ENCODE results near the gene NTRK3.

The NTRK3 gene

DNA sequence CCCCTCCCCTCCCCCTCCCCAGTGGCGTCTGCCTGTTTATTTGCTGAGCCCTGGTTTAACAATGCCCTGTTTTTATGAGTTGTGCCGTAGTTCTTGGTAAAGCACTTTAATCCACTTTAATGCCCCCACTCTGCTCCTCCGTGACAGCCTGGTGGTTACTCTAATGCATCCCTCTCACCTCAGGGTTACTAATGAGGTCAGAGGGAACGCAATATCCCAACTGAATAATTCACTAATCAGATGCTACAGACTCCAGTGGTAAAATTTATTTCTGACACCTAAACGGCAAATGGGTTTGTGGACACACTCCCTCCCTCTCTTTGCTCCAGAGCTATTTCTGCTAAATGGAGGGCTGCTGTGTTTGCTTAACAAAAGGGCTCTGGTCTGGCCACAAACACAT is 26.1 kb upstream of the NTRK3 start:
- Histone ChIP-seq H3K4me1 (ENCODE audit: control insufficient read depth in 2 of 2, insufficient read depth in 2 of 2, low read length in 2 of 2) (no peaks in the 10 kb centered on the region), H3K27me3 (ENCODE audit: control insufficient read depth in 2 of 2, insufficient read depth in 2 of 2, low read length in 2 of 2) (peaks cover 0 to 9% of the 10 kb centered on the region in 2 donors), H3K9ac (ENCODE audit: low read depth in 1 of 2, low read length in 2 of 2) (no peak overlapping the region), H3K9me3 (ENCODE audit: control insufficient read depth in 2 of 2, low read length in 2 of 2) (no peaks in the 10 kb centered on the region), H3K4me3 (ENCODE audit: low read length in 2 of 2) (no peak overlapping the region), H3K27ac (ENCODE audit: low read depth in 2 of 2, low read length in 2 of 2) (no peak overlapping the region), H3K36me3 (ENCODE audit: control insufficient read depth in 2 of 2, insufficient read depth in 2 of 2, low read length in 2 of 2) (no peaks in the 10 kb centered on the region)

DNA sequence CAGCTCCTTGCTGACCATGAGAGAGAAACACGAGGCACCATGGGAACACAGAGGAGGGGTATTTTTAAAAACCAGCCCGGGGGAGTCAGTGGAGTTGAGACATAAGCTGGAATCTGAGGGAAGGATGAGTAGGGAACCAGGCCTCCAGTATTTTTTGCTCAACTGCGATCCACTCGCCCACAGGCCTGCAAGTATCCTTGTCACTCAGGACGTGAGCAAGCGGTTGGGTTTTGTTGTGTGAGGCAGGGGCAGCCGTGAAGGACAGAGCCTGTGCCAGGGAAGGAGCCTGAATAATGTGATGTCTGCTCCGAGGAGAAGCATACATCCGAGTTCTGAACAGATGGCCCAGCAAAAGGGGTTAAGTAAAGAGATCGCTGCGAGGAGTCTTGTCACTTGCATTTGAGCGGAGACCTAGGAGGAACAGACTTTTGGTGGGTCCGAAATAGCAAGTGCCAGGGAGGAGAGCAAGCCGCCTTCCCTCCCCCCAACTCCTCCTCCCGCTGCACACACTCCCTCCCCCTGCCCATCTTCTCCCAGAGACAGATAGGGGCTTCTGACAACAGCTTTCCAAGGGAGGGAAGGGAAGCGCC is 20.4 kb upstream of the NTRK3 start:
- Histone ChIP-seq H3K9me3 (ENCODE audit: control insufficient read depth in 2 of 2, low read length in 2 of 2) (no peaks in the 10 kb centered on the region), H3K36me3 (ENCODE audit: control insufficient read depth in 2 of 2, insufficient read depth in 2 of 2, low read length in 2 of 2) (no peaks in the 10 kb centered on the region), H3K27me3 (ENCODE audit: control insufficient read depth in 2 of 2, insufficient read depth in 2 of 2, low read length in 2 of 2) (peaks cover 0 to 5% of the 10 kb centered on the region in 2 donors), H3K27ac (ENCODE audit: low read depth in 2 of 2, low read length in 2 of 2) (no peak overlapping the region), H3K4me3 (ENCODE audit: low read length in 2 of 2) (no peak overlapping the region), H3K9ac (ENCODE audit: low read depth in 1 of 2, low read length in 2 of 2) (no peak overlapping the region), H3K4me1 (ENCODE audit: control insufficient read depth in 2 of 2, insufficient read depth in 2 of 2, low read length in 2 of 2) (no peaks in the 10 kb centered on the region)

DNA sequence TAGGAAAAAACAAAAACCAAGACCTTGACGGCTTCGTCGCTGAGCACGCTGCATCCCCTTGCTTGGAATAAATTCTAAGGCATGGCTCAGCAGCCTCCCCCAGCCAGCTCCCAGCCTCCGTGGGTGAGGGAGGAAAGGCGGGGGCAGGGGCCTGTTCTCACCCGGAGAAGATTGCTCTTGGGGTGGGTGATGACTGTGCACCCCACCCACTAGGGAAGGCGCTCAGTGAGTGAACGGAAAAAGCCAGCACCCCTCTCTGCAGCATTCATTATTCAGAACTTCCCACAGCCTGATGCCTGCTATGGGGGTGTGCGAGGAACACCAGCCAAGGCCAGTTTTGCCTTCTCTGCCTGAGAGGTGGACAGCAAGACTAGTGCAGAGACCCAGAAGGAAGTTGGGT is 19.3 kb upstream of the NTRK3 start:
- no peaks in the 10 kb centered on the region for H3K36me3 ChIP-seq (ENCODE audit: control insufficient read depth in 2 of 2, insufficient read depth in 2 of 2, low read length in 2 of 2)
- no peaks in the 10 kb centered on the region for H3K9me3 ChIP-seq (ENCODE audit: control insufficient read depth in 2 of 2, low read length in 2 of 2)
- peaks cover 0 to 5% of the 10 kb centered on the region in 2 donors for H3K27me3 ChIP-seq (ENCODE audit: control insufficient read depth in 2 of 2, insufficient read depth in 2 of 2, low read length in 2 of 2)
- H3K4me1 ChIP-seq (ENCODE audit: control insufficient read depth in 2 of 2, insufficient read depth in 2 of 2, low read length in 2 of 2): no peaks in the 10 kb centered on the region
- H3K27ac ChIP-seq (ENCODE audit: low read depth in 2 of 2, low read length in 2 of 2): no peak overlapping the region
- H3K4me3 ChIP-seq (ENCODE audit: low read length in 2 of 2): no peak overlapping the region
- H3K9ac ChIP-seq (ENCODE audit: low read depth in 1 of 2, low read length in 2 of 2): no peak overlapping the region

DNA sequence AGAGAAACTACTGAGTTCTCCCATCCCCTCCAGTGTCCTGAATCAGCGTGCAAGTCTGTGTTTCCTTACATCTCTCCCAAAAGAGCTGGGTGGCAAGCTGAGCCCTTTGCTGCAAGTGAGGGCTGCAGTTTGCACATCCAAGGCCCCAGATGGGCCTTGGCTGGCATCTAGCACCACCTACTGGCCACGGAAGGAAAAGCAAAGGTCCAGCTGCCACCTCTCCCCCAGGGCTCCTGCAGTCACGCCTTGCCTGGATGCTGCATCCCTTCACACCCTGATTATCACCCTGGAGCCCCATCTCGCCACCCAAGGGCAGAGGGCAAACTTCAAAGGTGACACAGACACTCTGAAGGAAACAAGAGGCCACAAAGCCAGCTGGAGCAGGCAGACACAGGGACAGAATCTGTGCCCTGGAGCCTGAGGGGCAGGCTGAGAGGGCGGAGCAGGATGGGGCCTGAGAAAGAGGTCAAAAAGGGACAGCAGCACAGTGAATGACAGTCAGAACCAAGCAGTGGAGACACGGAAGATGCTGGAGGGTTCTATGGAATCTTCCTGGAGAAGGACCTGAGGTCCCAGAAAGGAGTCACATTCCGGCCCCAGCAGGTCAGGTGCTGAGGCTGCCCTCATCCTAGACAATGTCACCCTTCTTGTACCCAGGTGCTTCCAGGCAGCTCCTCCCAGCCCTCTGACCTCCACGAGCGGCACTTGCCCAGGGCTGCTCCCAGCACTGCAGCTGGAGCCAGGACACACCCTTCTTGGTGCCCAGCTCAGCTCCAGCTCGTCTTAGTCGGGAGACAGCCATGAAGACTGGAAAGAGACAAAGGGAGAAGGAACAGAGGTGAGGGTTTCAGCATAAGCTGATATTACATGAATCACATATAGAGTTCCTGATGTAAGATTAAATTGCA is 18.3 kb upstream of the NTRK3 start:
- peaks cover 0 to 5% of the 10 kb centered on the region in 2 donors for H3K27me3 ChIP-seq (ENCODE audit: control insufficient read depth in 2 of 2, insufficient read depth in 2 of 2, low read length in 2 of 2)
- H3K9ac ChIP-seq (ENCODE audit: low read depth in 1 of 2, low read length in 2 of 2): no peak overlapping the region

DNA sequence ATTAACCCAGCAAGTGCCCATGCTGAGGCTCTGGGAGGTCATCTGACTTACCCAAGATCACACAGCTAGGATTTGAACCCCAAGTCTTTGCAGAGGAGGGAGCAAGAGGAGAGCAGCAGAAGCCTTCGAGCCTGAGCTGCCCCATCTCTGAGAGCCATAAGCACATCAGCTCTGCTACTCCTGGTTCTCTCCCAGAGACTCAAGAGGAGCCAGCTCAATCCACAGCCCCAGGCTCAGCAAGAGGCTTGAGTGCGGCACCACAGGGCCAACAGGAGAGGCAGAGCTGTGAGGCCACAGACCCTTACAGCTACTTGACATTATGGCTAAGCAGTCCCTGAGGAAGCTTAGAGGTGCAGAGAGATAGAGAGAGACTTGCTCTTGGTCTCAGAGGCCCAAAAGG is 15.9 kb upstream of the NTRK3 start:
- peaks cover 0 to 5% of the 10 kb centered on the region in 2 donors for H3K27me3 ChIP-seq (ENCODE audit: control insufficient read depth in 2 of 2, insufficient read depth in 2 of 2, low read length in 2 of 2)
- H3K9ac ChIP-seq (ENCODE audit: low read depth in 1 of 2, low read length in 2 of 2): no peak overlapping the region
- no peaks in the 10 kb centered on the region for H3K4me1 ChIP-seq (ENCODE audit: control insufficient read depth in 2 of 2, insufficient read depth in 2 of 2, low read length in 2 of 2)
- H3K27ac ChIP-seq (ENCODE audit: low read depth in 2 of 2, low read length in 2 of 2): no peak overlapping the region
- no peaks in the 10 kb centered on the region for H3K9me3 ChIP-seq (ENCODE audit: control insufficient read depth in 2 of 2, low read length in 2 of 2)
- no peak overlapping the region for H3K4me3 ChIP-seq (ENCODE audit: low read length in 2 of 2)
- no peaks in the 10 kb centered on the region for H3K36me3 ChIP-seq (ENCODE audit: control insufficient read depth in 2 of 2, insufficient read depth in 2 of 2, low read length in 2 of 2)

More for the DNA sequence above, 18.3 kb upstream of the NTRK3 start:
- H3K9me3 ChIP-seq (ENCODE audit: control insufficient read depth in 2 of 2, low read length in 2 of 2): no peaks in the 10 kb centered on the region
- H3K4me3 ChIP-seq (ENCODE audit: low read length in 2 of 2): no peak overlapping the region
- no peaks in the 10 kb centered on the region for H3K36me3 ChIP-seq (ENCODE audit: control insufficient read depth in 2 of 2, insufficient read depth in 2 of 2, low read length in 2 of 2)
- H3K27ac ChIP-seq (ENCODE audit: low read depth in 2 of 2, low read length in 2 of 2): no peak overlapping the region
- H3K4me1 ChIP-seq (ENCODE audit: control insufficient read depth in 2 of 2, insufficient read depth in 2 of 2, low read length in 2 of 2): no peaks in the 10 kb centered on the region

DNA sequence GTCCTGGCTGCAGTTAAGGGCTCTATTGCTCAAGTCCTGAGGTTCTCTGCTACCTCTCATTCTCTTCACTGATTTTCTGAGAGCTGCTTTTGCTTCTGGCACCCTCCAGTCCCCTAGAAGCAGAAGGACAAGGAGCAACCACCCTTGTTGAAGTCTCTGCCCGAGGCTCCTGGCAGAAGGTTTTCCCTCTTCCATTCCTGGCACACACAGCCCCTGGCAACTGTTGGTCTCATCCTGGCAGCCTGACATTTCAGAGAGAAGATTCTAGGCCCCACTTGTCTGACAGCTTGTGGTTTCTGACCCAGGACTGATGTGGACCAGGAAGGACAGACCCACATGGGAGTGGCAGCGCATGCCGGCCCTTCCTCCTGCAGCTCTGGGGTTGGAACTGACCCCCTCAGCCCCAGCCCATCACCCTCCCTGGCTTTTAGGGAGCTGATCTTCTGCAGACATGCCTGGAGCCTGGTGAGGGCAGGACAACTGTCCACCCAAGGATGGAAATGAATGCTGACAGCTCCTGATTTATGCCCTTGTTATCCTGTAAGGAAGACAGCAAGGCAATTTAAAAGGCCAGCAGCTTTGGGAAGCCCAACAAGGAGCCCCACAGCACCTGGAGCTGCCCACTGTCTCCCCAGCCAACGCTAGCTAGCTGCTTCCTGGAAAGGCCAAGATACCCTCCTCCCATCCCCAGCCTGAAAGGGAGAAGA is 13.0 kb upstream of the NTRK3 start:
- Histone ChIP-seq H3K27me3 (ENCODE audit: control insufficient read depth in 2 of 2, insufficient read depth in 2 of 2, low read length in 2 of 2) (no peaks in the 10 kb centered on the region), H3K27ac (ENCODE audit: low read depth in 2 of 2, low read length in 2 of 2) (no peak overlapping the region), H3K4me1 (ENCODE audit: control insufficient read depth in 2 of 2, insufficient read depth in 2 of 2, low read length in 2 of 2) (no peaks in the 10 kb centered on the region)

DNA sequence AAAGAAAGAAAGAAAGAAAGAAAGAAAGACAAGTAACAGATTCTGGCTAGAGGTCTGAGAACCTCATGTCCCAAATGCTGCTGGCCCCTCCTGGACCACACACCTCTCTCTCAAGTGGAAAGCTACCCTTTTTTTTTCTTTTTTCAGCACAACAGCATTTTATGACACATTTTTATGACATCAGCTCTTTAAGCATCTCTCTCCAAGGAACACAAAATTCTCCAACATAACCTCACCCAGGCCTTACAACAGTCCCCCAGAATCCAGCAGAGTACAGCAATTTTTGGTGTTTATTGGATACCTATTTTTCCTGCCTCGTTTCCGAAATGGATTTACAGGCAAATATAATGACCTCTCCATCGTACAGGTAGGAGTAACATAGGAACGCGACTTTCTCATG is 11.2 kb upstream of the NTRK3 start:
- Histone ChIP-seq H3K4me3 (ENCODE audit: low read length in 2 of 2) (no peak overlapping the region), H3K27me3 (ENCODE audit: control insufficient read depth in 2 of 2, insufficient read depth in 2 of 2, low read length in 2 of 2) (no peaks in the 10 kb centered on the region), H3K27ac (ENCODE audit: low read depth in 2 of 2, low read length in 2 of 2) (no peak overlapping the region), H3K4me1 (ENCODE audit: control insufficient read depth in 2 of 2, insufficient read depth in 2 of 2, low read length in 2 of 2) (no peaks in the 10 kb centered on the region), H3K9me3 (ENCODE audit: control insufficient read depth in 2 of 2, low read length in 2 of 2) (no peaks in the 10 kb centered on the region), H3K36me3 (ENCODE audit: control insufficient read depth in 2 of 2, insufficient read depth in 2 of 2, low read length in 2 of 2) (no peaks in the 10 kb centered on the region), H3K9ac (ENCODE audit: low read depth in 1 of 2, low read length in 2 of 2) (no peak overlapping the region)

More for the DNA sequence above, 13.0 kb upstream of the NTRK3 start:
- H3K4me3 ChIP-seq (ENCODE audit: low read length in 2 of 2): no peak overlapping the region
- no peaks in the 10 kb centered on the region for H3K36me3 ChIP-seq (ENCODE audit: control insufficient read depth in 2 of 2, insufficient read depth in 2 of 2, low read length in 2 of 2)
- no peak overlapping the region for H3K9ac ChIP-seq (ENCODE audit: low read depth in 1 of 2, low read length in 2 of 2)
- H3K9me3 ChIP-seq (ENCODE audit: control insufficient read depth in 2 of 2, low read length in 2 of 2): no peaks in the 10 kb centered on the region

DNA sequence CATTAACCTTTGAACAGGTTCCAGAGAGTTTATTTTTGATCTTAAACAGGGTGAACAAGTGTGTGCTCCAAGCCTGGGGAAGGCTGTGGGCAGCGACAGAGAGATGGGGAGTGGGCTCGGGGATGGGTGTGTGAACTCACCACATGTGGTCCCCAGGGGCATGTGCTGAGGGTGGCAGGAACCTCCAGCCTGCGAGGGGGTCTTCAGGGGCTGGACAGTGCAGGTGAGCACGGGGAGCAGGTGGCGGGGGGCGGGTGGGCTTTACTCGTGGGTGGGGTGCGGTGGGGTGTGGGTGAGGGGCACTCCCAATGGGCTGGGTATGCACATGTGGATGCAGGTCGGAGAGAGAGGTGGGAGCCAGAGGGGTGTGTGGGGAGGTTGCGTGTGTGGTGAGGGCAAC is 9.6 kb upstream of the NTRK3 start:
- peaks cover 0 to under 1% of the 10 kb centered on the region in 2 donors for H3K27me3 ChIP-seq (ENCODE audit: control insufficient read depth in 2 of 2, insufficient read depth in 2 of 2, low read length in 2 of 2)

DNA sequence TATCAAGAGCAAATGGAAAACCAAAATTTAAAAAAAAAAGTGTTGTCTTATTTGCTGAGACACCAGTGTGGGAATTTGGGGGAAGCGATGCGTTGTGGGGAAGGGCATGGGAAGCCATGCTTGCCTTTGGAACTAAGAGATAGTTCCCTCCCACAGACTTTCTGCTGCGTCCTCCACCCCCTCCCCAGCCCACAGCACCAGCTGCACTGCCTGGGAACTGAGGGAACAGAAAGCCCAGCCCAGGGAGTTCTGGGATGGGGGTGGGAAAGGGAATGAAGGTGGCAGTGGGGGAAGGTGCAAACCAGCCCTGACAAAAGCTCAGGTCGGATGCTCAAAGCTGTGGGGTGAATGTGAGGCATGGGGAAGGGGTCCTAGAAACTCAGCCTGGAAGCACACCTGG is 8.1 kb upstream of the NTRK3 start:
- no peak overlapping the region for H3K9ac ChIP-seq (ENCODE audit: low read depth in 1 of 2, low read length in 2 of 2)
- no peak overlapping the region for H3K27ac ChIP-seq (ENCODE audit: low read depth in 2 of 2, low read length in 2 of 2)
- no peak overlapping the region for H3K4me3 ChIP-seq (ENCODE audit: low read length in 2 of 2)
- no peaks in the 10 kb centered on the region for H3K36me3 ChIP-seq (ENCODE audit: control insufficient read depth in 2 of 2, insufficient read depth in 2 of 2, low read length in 2 of 2)
- no peaks in the 10 kb centered on the region for H3K4me1 ChIP-seq (ENCODE audit: control insufficient read depth in 2 of 2, insufficient read depth in 2 of 2, low read length in 2 of 2)
- H3K9me3 ChIP-seq (ENCODE audit: control insufficient read depth in 2 of 2, low read length in 2 of 2): no peaks in the 10 kb centered on the region
- H3K27me3 ChIP-seq (ENCODE audit: control insufficient read depth in 2 of 2, insufficient read depth in 2 of 2, low read length in 2 of 2): peaks cover 0 to 4% of the 10 kb centered on the region in 2 donors

More for the DNA sequence above, 9.6 kb upstream of the NTRK3 start:
- Histone ChIP-seq H3K4me3 (ENCODE audit: low read length in 2 of 2) (no peak overlapping the region), H3K4me1 (ENCODE audit: control insufficient read depth in 2 of 2, insufficient read depth in 2 of 2, low read length in 2 of 2) (no peaks in the 10 kb centered on the region), H3K9me3 (ENCODE audit: control insufficient read depth in 2 of 2, low read length in 2 of 2) (no peaks in the 10 kb centered on the region), H3K9ac (ENCODE audit: low read depth in 1 of 2, low read length in 2 of 2) (no peak overlapping the region), H3K27ac (ENCODE audit: low read depth in 2 of 2, low read length in 2 of 2) (no peak overlapping the region), H3K36me3 (ENCODE audit: control insufficient read depth in 2 of 2, insufficient read depth in 2 of 2, low read length in 2 of 2) (no peaks in the 10 kb centered on the region)

DNA sequence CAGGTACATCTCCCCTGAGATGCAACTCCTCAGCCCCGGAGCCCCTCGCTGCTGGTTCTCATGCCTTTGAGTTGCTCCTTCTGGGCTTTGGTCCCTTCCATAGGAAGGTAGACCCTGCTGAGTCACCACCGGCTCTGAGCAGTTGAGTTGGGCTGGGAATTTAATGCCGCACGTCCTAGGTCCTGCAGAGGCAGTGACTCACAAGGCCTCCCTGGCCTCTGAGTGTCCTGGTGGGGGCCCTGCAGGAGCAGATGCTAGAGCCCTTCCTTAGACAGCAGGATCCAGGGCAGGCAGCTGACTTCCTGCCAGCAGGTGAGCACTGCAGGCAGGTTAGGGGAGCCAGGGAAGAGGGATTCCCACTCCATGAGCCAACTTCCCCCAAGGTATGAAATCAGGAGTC is 5.5 kb upstream of the NTRK3 start:
- H3K9ac ChIP-seq (ENCODE audit: low read depth in 1 of 2, low read length in 2 of 2): no peak overlapping the region
- H3K9me3 ChIP-seq (ENCODE audit: control insufficient read depth in 2 of 2, low read length in 2 of 2): no peaks in the 10 kb centered on the region
- no peaks in the 10 kb centered on the region for H3K36me3 ChIP-seq (ENCODE audit: control insufficient read depth in 2 of 2, insufficient read depth in 2 of 2, low read length in 2 of 2)
- H3K4me3 ChIP-seq (ENCODE audit: low read length in 2 of 2): no peak overlapping the region
- peaks cover 0 to 14% of the 10 kb centered on the region in 2 donors for H3K27me3 ChIP-seq (ENCODE audit: control insufficient read depth in 2 of 2, insufficient read depth in 2 of 2, low read length in 2 of 2)
- H3K4me1 ChIP-seq (ENCODE audit: control insufficient read depth in 2 of 2, insufficient read depth in 2 of 2, low read length in 2 of 2): no peaks in the 10 kb centered on the region
- H3K27ac ChIP-seq (ENCODE audit: low read depth in 2 of 2, low read length in 2 of 2): no peak overlapping the region

Measured in mucosa of rectum (tissue), 2 donors.